OCI-LY3 (cell line): ENCODE measurements around the gene TDRKH.

Experiments used
- H2AFZ ChIP-seq: fragments of 200-600, 300-600 bp; shearing (Covaris generic); 2 replicates; pipeline ENCODE4 v1.6.0; 2014; ENCODE audit warnings: antibody characterized with exemption, low read depth, low read length
- H3K27ac ChIP-seq: fragments of 200-600, 300-600 bp; sonication (generic); 2 replicates; pipeline ENCODE4 v1.5.1; 2014; ENCODE audit warnings: mild to moderate bottlenecking, low read length, moderate library complexity, mixed read lengths
- H3K27me3 ChIP-seq: fragments of 200-600, 300-600 bp; sonication (generic); 2 replicates; pipeline ENCODE4 v1.6.1; 2014; ENCODE audit warnings: low read depth, low read length, mixed read lengths
- H3K36me3 ChIP-seq: fragments of 200-600, 300-600 bp; sonication (generic); replicated peaks from 2 replicates; pipeline ENCODE3; 2014; ENCODE audit warnings: low read depth, low read length, mixed read lengths
- H3K4me1 ChIP-seq: fragments of 300-600, 200-600 bp; sonication (generic); 2 replicates; pipeline ENCODE4 v1.6.1; 2014; ENCODE audit warnings: low read length, mixed read lengths
- H3K4me2 ChIP-seq: fragments of 200-600, 300-600 bp; sonication (generic); 2 replicates; pipeline ENCODE4 v1.6.1; 2014; ENCODE audit warnings: low read length, mixed read lengths
- H3K4me3 ChIP-seq: fragments of 300-600, 200-600 bp; sonication (generic); 2 replicates; pipeline ENCODE4 v1.5.1; 2014; ENCODE audit warnings: antibody characterized with exemption, mild to moderate bottlenecking, low read length, moderate library complexity
- H3K79me2 ChIP-seq: fragments of 300-600, 200-600 bp; shearing (Covaris generic); 2 replicates; pipeline ENCODE4 v1.6.1; 2014; ENCODE audit warnings: mild to moderate bottlenecking, low read length, mixed read lengths
- H3K9ac ChIP-seq: fragments of 300-600, 200-600 bp; shearing (Covaris generic); 2 replicates; pipeline ENCODE4 v1.6.0; 2014; ENCODE audit warnings: mild to moderate bottlenecking, low read length, moderate library complexity
- H3K9me3 ChIP-seq: fragments of 200-600, 300-600 bp; shearing (Covaris generic); 2 replicates; pipeline ENCODE4 v1.6.1; 2014; ENCODE audit warnings: low read length, mixed read lengths; ENCODE audit not compliant: insufficient read depth
- H4K20me1 ChIP-seq: fragments of 200-600, 300-600 bp; sonication (generic); 2 replicates; pipeline ENCODE4 v1.6.1; 2016; ENCODE audit warnings: low read length, mixed read lengths; ENCODE audit not compliant: insufficient read depth
- CTCF ChIP-seq: fragments of 200-600, 300-600 bp; sonication (generic); IDR thresholded peaks from 2 replicates; pipeline ENCODE4 v1.5.1; 2014; ENCODE audit warnings: antibody characterized with exemption, low read length, low read depth
- EZH2phosphoT487 ChIP-seq: fragments of 200-600 bp; shearing (Covaris generic); IDR thresholded peaks from 2 replicates; pipeline ENCODE4 v1.6.1; 2018; ENCODE audit warnings: antibody characterized with exemption, mixed run types, low read depth

The TDRKH gene

DNA sequence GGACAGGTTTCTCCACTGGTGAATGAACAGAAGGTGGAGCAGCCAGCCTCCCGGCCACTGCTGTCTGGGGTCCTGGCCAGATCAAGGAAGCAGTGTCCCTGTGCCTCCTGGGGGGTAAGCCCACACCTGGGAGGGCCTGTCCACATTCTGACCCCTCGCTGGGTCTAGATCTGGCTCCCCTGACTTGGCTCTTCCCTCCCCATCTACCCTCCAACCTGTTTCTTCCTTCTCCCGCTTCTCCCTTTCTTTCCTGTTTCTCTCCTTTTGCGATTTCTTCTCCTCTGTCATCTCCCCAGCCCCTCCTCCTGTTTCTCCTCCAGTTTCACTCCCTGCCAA is 40.9 kb upstream of the TDRKH start:
- H3K27ac ChIP-seq = no peak overlapping the region
- H3K4me3 ChIP-seq = no peak overlapping the region
- no peaks in the 10 kb centered on the region for H3K27me3 ChIP-seq
- no peaks in the 10 kb centered on the region for H3K79me2 ChIP-seq
- peak overlapping the region; percentile 19 for H3K4me2 ChIP-seq
- no peak overlapping the region for H3K9ac ChIP-seq
- H3K9me3 ChIP-seq = no peaks in the 10 kb centered on the region
- no peaks in the 10 kb centered on the region for H4K20me1 ChIP-seq
- peaks cover 11% of the 10 kb centered on the region for H3K4me1 ChIP-seq
- 0 out of 2 replicates have a peak overlapping the region, but pooled peaks have one; percentile 48 for H2AFZ ChIP-seq
- TF ChIP-seq CTCF = no peak
- TF ChIP-seq EZH2phosphoT487 = no peak
- H3K36me3 ChIP-seq = no peaks in the 10 kb centered on the region

- Histone ChIP-seq H3K79me2 (no peaks in the 10 kb centered on the region), H3K9ac (no peak overlapping the region), H3K27me3 (no peaks in the 10 kb centered on the region), H3K27ac (no peak overlapping the region), H3K4me1 (peaks cover 11% of the 10 kb centered on the region), H3K4me3 (no peak overlapping the region), H4K20me1 (no peaks in the 10 kb centered on the region), H3K36me3 (no peaks in the 10 kb centered on the region), H2AFZ (no peak overlapping the region), H3K4me2 (no peak overlapping the region), H3K9me3 (no peaks in the 10 kb centered on the region)
- TF ChIP-seq CTCF (no peak), EZH2phosphoT487 (no peak)
Measured at GRCh38 chr1:151830055-151830454, 39.8 kb upstream of the TDRKH start.

- H3K27me3 ChIP-seq = no peaks in the 10 kb centered on the region
- H3K36me3 ChIP-seq = no peaks in the 10 kb centered on the region
- H3K4me3 ChIP-seq = no peak overlapping the region
- no peak overlapping the region for H3K27ac ChIP-seq
- H4K20me1 ChIP-seq = no peaks in the 10 kb centered on the region
- no peaks in the 10 kb centered on the region for H3K9me3 ChIP-seq
- H2AFZ ChIP-seq = no peak overlapping the region
- no peak overlapping the region for H3K4me2 ChIP-seq
- no peak overlapping the region for H3K9ac ChIP-seq
- H3K79me2 ChIP-seq = no peaks in the 10 kb centered on the region
- H3K4me1 ChIP-seq = peaks cover 11% of the 10 kb centered on the region
- TF ChIP-seq EZH2phosphoT487 (no peak), CTCF (no peak)
Measured at GRCh38 chr1:151829352-151830046, 39.2 kb upstream of the TDRKH start.

DNA sequence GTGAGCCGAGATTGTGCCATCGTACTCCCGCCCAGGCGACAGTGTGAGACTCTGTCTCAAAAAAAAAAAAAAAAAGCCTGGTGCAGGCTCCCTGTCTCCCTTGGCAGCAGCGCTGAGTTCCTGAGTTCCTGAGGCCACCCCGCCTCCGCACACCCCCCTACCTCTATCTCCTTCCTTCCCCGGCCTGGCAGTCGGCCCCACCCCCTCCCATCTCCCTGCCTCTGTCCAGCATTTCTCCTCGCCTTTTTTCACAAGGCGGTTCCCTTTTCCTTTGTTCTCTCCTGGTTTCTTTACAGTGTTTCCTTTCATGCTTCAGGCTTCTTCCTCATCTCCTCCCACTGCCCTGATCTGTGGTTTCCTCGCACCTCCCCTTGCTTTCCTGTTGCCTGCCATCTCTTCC is 38.6 kb upstream of the TDRKH start:
- Histone ChIP-seq H3K4me2 (no peak overlapping the region), H3K9me3 (no peaks in the 10 kb centered on the region), H3K27ac (no peak overlapping the region), H3K27me3 (no peaks in the 10 kb centered on the region), H2AFZ (no peak overlapping the region), H3K9ac (no peak overlapping the region), H3K36me3 (no peaks in the 10 kb centered on the region), H3K4me1 (peaks cover 11% of the 10 kb centered on the region), H4K20me1 (no peaks in the 10 kb centered on the region), H3K79me2 (no peaks in the 10 kb centered on the region), H3K4me3 (no peak overlapping the region)
- TF ChIP-seq CTCF (no peak), EZH2phosphoT487 (no peak)
